Trophoblast cell (in vitro differentiated cells and primary cell): ENCODE results near the gene BAZ2A.
"Not testable (repeated sequence)": the region's sequence is repeated elsewhere in the genome, so short reads cannot be mapped to it uniquely, and the experiment has no call there.

Experiments used
- DNase-seq, 2 donors: peaks; one replicate each; pipeline ENCODE4 v3.0.0-alpha.2; 2016
- H2AFZ ChIP-seq: 2 replicates; pipeline ENCODE4 v1.6.1; 2013; ENCODE audit warnings: low read length, moderate library complexity, mild to moderate bottlenecking; ENCODE audit not compliant: insufficient read depth, poor library complexity
- H2AK5ac ChIP-seq: 2 replicates; pipeline ENCODE4 v1.6.1; 2013; ENCODE audit warnings: mild to moderate bottlenecking, low read length
- H2BK120ac ChIP-seq: 2 replicates; pipeline ENCODE4 v1.6.1; 2013; ENCODE audit warnings: low read length, mild to moderate bottlenecking, moderate library complexity; ENCODE audit not compliant: insufficient read depth, poor library complexity
- H2BK12ac ChIP-seq: 2 replicates; pipeline ENCODE4 v1.6.1; 2013; ENCODE audit warnings: mild to moderate bottlenecking, low read length, moderate library complexity
- H2BK5ac ChIP-seq: 2 replicates; pipeline ENCODE4 v1.6.1; 2013; ENCODE audit warnings: low read length, low read depth, moderate library complexity, mild to moderate bottlenecking; ENCODE audit not compliant: poor library complexity
- H3K14ac ChIP-seq: 2 replicates; pipeline ENCODE4 v1.6.1; 2013; ENCODE audit warnings: mild to moderate bottlenecking, low read length
- H3K18ac ChIP-seq: 2 replicates; pipeline ENCODE4 v1.6.1; 2013; ENCODE audit warnings: mild to moderate bottlenecking, low read length
- H3K23ac ChIP-seq: 2 replicates; pipeline ENCODE4 v1.6.1; 2013; ENCODE audit warnings: low read length
- H3K27ac ChIP-seq: 2 replicates; pipeline ENCODE4 v1.5.1; 2013; ENCODE audit warnings: low read depth, mild to moderate bottlenecking, inconsistent platforms, low read length, moderate library complexity
- H3K27me3 ChIP-seq: 2 replicates; pipeline ENCODE4 v1.6.1; 2013; ENCODE audit warnings: inconsistent platforms, mild to moderate bottlenecking, low read length, moderate library complexity; ENCODE audit not compliant: insufficient read depth
- H3K36me3 ChIP-seq, 2 experiments: 1 replicate in 1 of 2; 2 replicates in 1 of 2; pipeline ENCODE4 v1.6.1; 2013; ENCODE audit warnings: low read length in 2 of 2, mild to moderate bottlenecking in 2 of 2, moderate library complexity in 1 of 2; ENCODE audit not compliant: insufficient read depth in 2 of 2, control insufficient read depth in 1 of 2
- H3K4ac ChIP-seq: 2 replicates; pipeline ENCODE4 v1.6.1; 2013; ENCODE audit warnings: low read depth, mild to moderate bottlenecking, low read length, moderate library complexity
- H3K4me1 ChIP-seq, 2 experiments: 1 replicate in 1 of 2; 2 replicates in 1 of 2; pipeline ENCODE4 v1.6.1; 2013; ENCODE audit warnings: low read length in 2 of 2, mild to moderate bottlenecking in 2 of 2, moderate library complexity in 1 of 2; ENCODE audit not compliant: insufficient read depth in 2 of 2, control insufficient read depth in 1 of 2
- H3K4me2 ChIP-seq: 2 replicates; pipeline ENCODE4 v1.6.1; 2013; ENCODE audit warnings: inconsistent platforms, mild to moderate bottlenecking, low read length, moderate library complexity
- H3K4me3 ChIP-seq: 2 replicates; pipeline ENCODE4 v1.5.1; 2013; ENCODE audit warnings: mild to moderate bottlenecking, low read depth, low read length, inconsistent platforms
- H3K79me1 ChIP-seq: one replicate; pipeline ENCODE4 v1.6.1; 2013; ENCODE audit warnings: low read length
- H3K79me2 ChIP-seq: 2 replicates; pipeline ENCODE4 v1.6.1; 2013; ENCODE audit warnings: low read length, mild to moderate bottlenecking; ENCODE audit not compliant: control insufficient read depth, insufficient read depth, poor library complexity
- H3K9ac ChIP-seq: 2 replicates; pipeline ENCODE4 v1.6.1; 2013; ENCODE audit warnings: mild to moderate bottlenecking, low read length
- H3K9me3 ChIP-seq: 2 replicates; pipeline ENCODE4 v1.6.1; 2013; ENCODE audit warnings: low read depth, mild to moderate bottlenecking, control low read depth, inconsistent platforms, low read length; ENCODE audit not compliant: insufficient read depth
- H4K12ac ChIP-seq: 2 replicates; pipeline ENCODE4 v1.6.1; 2013; ENCODE audit warnings: low read depth, mild to moderate bottlenecking, low read length, moderate library complexity
- H4K8ac ChIP-seq: 2 replicates; pipeline ENCODE4 v1.6.1; 2013; ENCODE audit warnings: low read depth, mild to moderate bottlenecking, low read length, moderate library complexity
- H4K91ac ChIP-seq: one replicate; pipeline ENCODE4 v1.6.1; 2013; ENCODE audit warnings: low read depth, mild to moderate bottlenecking, low read length, moderate library complexity
- WGBS: extraction: QIAGEN DNeasy Blood & Tissue Kit; methylation state at CpG from one replicate; pipeline ENCODE4 v1.1.7; 2013; ENCODE audit warnings: missing lambda C conversion rate; ENCODE audit not compliant: insufficient read length, insufficient coverage; ENCODE audit errors: extremely low coverage; 5-methylcytosine and 5-hydroxymethylcytosine counted together

BAZ2A gene

GRCh38 chr12:56578983-56579546, 51.1 kb downstream of the BAZ2A start:
- no peak overlapping the region for H3K23ac ChIP-seq
- H2BK120ac ChIP-seq = no peak overlapping the region

GRCh38 chr12:56577248-56577647, 52.9 kb downstream of the BAZ2A start:
- not testable (repeated sequence) for H3K23ac ChIP-seq, H3K14ac ChIP-seq
- no CpG with 5 or more reads among the region's 7 CpGs for WGBS

More at GRCh38 chr12:56578983-56579546, 51.1 kb downstream of the BAZ2A start:
- Histone ChIP-seq H2BK12ac (no peak overlapping the region), H3K4ac (peak overlapping the region; percentile 36), H3K27me3 (no peaks in the 10 kb centered on the region), H3K9me3 (no peaks in the 10 kb centered on the region), H3K14ac (no peak overlapping the region), H2AK5ac (no peak overlapping the region), H2AFZ (no peak overlapping the region), H3K4me3 (no peak overlapping the region), H4K8ac (no peak overlapping the region), H3K79me2 (no peaks in the 10 kb centered on the region), H3K18ac (no peak overlapping the region), H3K4me2 (no peak overlapping the region), H3K9ac (no peak overlapping the region), H3K4me1 (no peaks in the 10 kb centered on the region), H2BK5ac (no peak overlapping the region), H4K91ac (no peak overlapping the region), H3K79me1 (no peaks in the 10 kb centered on the region), H3K27ac (no peak overlapping the region), H4K12ac (no peak overlapping the region), H3K36me3 (peaks cover 19 to 28% of the 10 kb centered on the region in 2 experiments)
- DNase-seq = no peak
- no CpG with 5 or more reads among the region's 10 CpGs for WGBS

GRCh38 chr12:56574210-56574609, 55.9 kb downstream of the BAZ2A start:
- H3K4me3 ChIP-seq = no peak overlapping the region
- H3K4me2 ChIP-seq = no peak overlapping the region
- H4K12ac ChIP-seq = no peak overlapping the region
- no peaks in the 10 kb centered on the region for H3K9me3 ChIP-seq
- H3K23ac ChIP-seq = no peak overlapping the region
- no peak for DNase-seq
- no peak overlapping the region for H3K4ac ChIP-seq
- no peak overlapping the region for H3K27ac ChIP-seq
- H4K8ac ChIP-seq = no peak overlapping the region
- H3K79me2 ChIP-seq = no peaks in the 10 kb centered on the region
- H3K18ac ChIP-seq = no peak overlapping the region
- H3K14ac ChIP-seq = no peak overlapping the region
- no peak overlapping the region for H2BK12ac ChIP-seq
- peaks cover 9% of the 10 kb centered on the region for H3K79me1 ChIP-seq
- no peak overlapping the region for H2BK5ac ChIP-seq
- WGBS = no CpG with 5 or more reads among the region's 2 CpGs
- H3K9ac ChIP-seq = no peak overlapping the region
- peaks cover 16 to 18% of the 10 kb centered on the region in 2 experiments for H3K36me3 ChIP-seq
- H2AFZ ChIP-seq = no peak overlapping the region
- H2AK5ac ChIP-seq = no peak overlapping the region
- peaks cover 10 to 11% of the 10 kb centered on the region in 2 experiments for H3K4me1 ChIP-seq
- no peak overlapping the region for H2BK120ac ChIP-seq
- H3K27me3 ChIP-seq = no peaks in the 10 kb centered on the region
- no peak overlapping the region for H4K91ac ChIP-seq

More at GRCh38 chr12:56577248-56577647, 52.9 kb downstream of the BAZ2A start:
- DNase-seq, H3K4ac ChIP-seq, H3K4me2 ChIP-seq, H3K27ac ChIP-seq, H3K79me1 ChIP-seq, H2BK5ac ChIP-seq, H2AK5ac ChIP-seq, H2BK12ac ChIP-seq, H3K9ac ChIP-seq, H4K8ac ChIP-seq, H3K18ac ChIP-seq, H4K91ac ChIP-seq, H3K79me2 ChIP-seq, H3K4me3 ChIP-seq, H3K9me3 ChIP-seq, H3K4me1 ChIP-seq, H3K27me3 ChIP-seq, H2AFZ ChIP-seq, H4K12ac ChIP-seq, H2BK120ac ChIP-seq: not testable (repeated sequence)
- peaks cover 17 to 26% of the 10 kb centered on the region in 2 experiments for H3K36me3 ChIP-seq

GRCh38 chr12:56572288-56572687, 57.8 kb downstream of the BAZ2A start:
- Histone ChIP-seq H2AFZ (no peak overlapping the region), H4K12ac (no peak overlapping the region), H2BK12ac (no peak overlapping the region), H3K79me1 (peaks cover 9% of the 10 kb centered on the region), H3K18ac (no peak overlapping the region), H3K79me2 (no peaks in the 10 kb centered on the region), H3K23ac (no peak overlapping the region), H2BK120ac (no peak overlapping the region), H4K91ac (no peak overlapping the region), H3K4me3 (no peak overlapping the region), H3K9me3 (no peaks in the 10 kb centered on the region), H4K8ac (no peak overlapping the region), H3K36me3 (peaks cover 16 to 22% of the 10 kb centered on the region in 2 experiments), H3K9ac (no peak overlapping the region), H3K14ac (no peak overlapping the region), H3K27me3 (no peaks in the 10 kb centered on the region), H3K27ac (no peak overlapping the region), H3K4me2 (no peak overlapping the region), H3K4me1 (peaks cover 10 to 11% of the 10 kb centered on the region in 2 experiments), H2AK5ac (no peak overlapping the region), H2BK5ac (peak overlapping the region; percentile 46), H3K4ac (no peak overlapping the region)
- WGBS = no CpG with 5 or more reads among the region's 1 CpG
- DNase-seq = no peak
